NT2/D1 (cell line): Measurements from ENCODE around the gene RBFOX2.

Experiments
- SUZ12 ChIP-seq: IDR thresholded peaks from 2 replicates; pipeline ENCODE4 v1.6.1; 2011; ENCODE audit not compliant: insufficient read length, insufficient read depth; ENCODE audit errors: extremely low read depth
- YY1 ChIP-seq: IDR thresholded peaks from 2 replicates; pipeline ENCODE4 v1.6.1; 2011; ENCODE audit not compliant: insufficient read length, insufficient read depth
- ZNF274 ChIP-seq: IDR thresholded peaks from 2 replicates; pipeline ENCODE4 v1.6.1; 2011; ENCODE audit warnings: mild to moderate bottlenecking, low read depth, low read length

- TF ChIP-seq YY1: no peak
- no peak for TF ChIP-seq SUZ12
- TF ChIP-seq ZNF274: no peak
Observed at GRCh38 chr22:35821654-35822053, 207.0 kb downstream of the RBFOX2 start.
